Neutrophil (primary cell): ENCODE data around the gene EIF4EBP2.

ENCODE experiments used
- H3K27ac ChIP-seq: fragments of 200-600 bp; sonication (generic); 2 replicates; pipeline ENCODE4 v1.5.1; 2016; ENCODE audit warnings: mild to moderate bottlenecking, moderate library complexity
- H3K27me3 ChIP-seq: fragments of 200-600 bp; sonication (generic); 2 replicates; pipeline ENCODE4 v1.6.0; 2016; ENCODE audit warnings: mild to moderate bottlenecking
- H3K36me3 ChIP-seq: fragments of 200-600 bp; sonication (generic); 2 replicates; pipeline ENCODE4 v1.5.1; 2017
- H3K4me1 ChIP-seq, 2 experiments: fragments of 200-600 bp in 1 of 2; sonication (generic) in 1 of 2; 1 replicate in 1 of 2; 2 replicates in 1 of 2; pipeline versions ENCODE4 v1.5.1 to v1.6.1; 2013 to 2016; ENCODE audit warnings: low read depth in 1 of 2, low read length in 1 of 2, mild to moderate bottlenecking in 1 of 2, moderate library complexity in 1 of 2; ENCODE audit not compliant: control insufficient read depth in 1 of 2, insufficient read depth in 1 of 2
- H3K4me3 ChIP-seq, 2 experiments: fragments of 200-600 bp in 1 of 2; sonication (generic) in 1 of 2; 1 replicate in 1 of 2; 2 replicates in 1 of 2; pipeline ENCODE4 v1.5.1; 2013 to 2016; ENCODE audit warnings: low read depth in 1 of 2, low read length in 1 of 2, mild to moderate bottlenecking in 1 of 2, moderate library complexity in 1 of 2
- H3K9me3 ChIP-seq: fragments of 200-600 bp; sonication (generic); 2 replicates; pipeline ENCODE4 v1.5.1; 2016
- CTCF ChIP-seq: fragments of 200-600 bp; sonication (generic); IDR thresholded peaks from 2 replicates; pipeline ENCODE4 v1.5.1; 2016; ENCODE audit warnings: antibody characterized with exemption

The EIF4EBP2 gene

GRCh38 chr10:70359017-70359550 is 44.9 kb upstream of the EIF4EBP2 start:
- no peak overlapping the region for H3K4me3 ChIP-seq
- no peak for TF ChIP-seq CTCF
- H3K36me3 ChIP-seq = no peaks in the 10 kb centered on the region
- peaks cover 12 to 17% of the 10 kb centered on the region in 2 experiments for H3K4me1 ChIP-seq
- no peaks in the 10 kb centered on the region for H3K27me3 ChIP-seq
- no peak overlapping the region for H3K27ac ChIP-seq
- H3K9me3 ChIP-seq = no peaks in the 10 kb centered on the region

- Histone ChIP-seq H3K27me3 (no peaks in the 10 kb centered on the region), H3K4me3 (no peak overlapping the region), H3K27ac (no peak overlapping the region), H3K36me3 (no peaks in the 10 kb centered on the region), H3K4me1 (peaks cover 14 to 19% of the 10 kb centered on the region in 2 experiments), H3K9me3 (no peaks in the 10 kb centered on the region)
- no peak for TF ChIP-seq CTCF
Observed at GRCh38 chr10:70360215-70360614, 43.7 kb upstream of the EIF4EBP2 start.

- H3K9me3 ChIP-seq = no peaks in the 10 kb centered on the region
- H3K27ac ChIP-seq = no peak overlapping the region
- TF ChIP-seq CTCF = no peak
- no peaks in the 10 kb centered on the region for H3K36me3 ChIP-seq
- peaks cover 6 to 10% of the 10 kb centered on the region in 2 experiments for H3K4me1 ChIP-seq
- no peak overlapping the region for H3K4me3 ChIP-seq
- no peaks in the 10 kb centered on the region for H3K27me3 ChIP-seq
Observed at GRCh38 chr10:70362328-70362727, 41.6 kb upstream of the EIF4EBP2 start.

- no peak overlapping the region for H3K4me3 ChIP-seq
- no peaks in the 10 kb centered on the region for H3K36me3 ChIP-seq
- TF ChIP-seq CTCF = no peak
- no peaks in the 10 kb centered on the region for H3K27me3 ChIP-seq
- no peak overlapping the region for H3K27ac ChIP-seq
- H3K4me1 ChIP-seq = peaks cover 6 to 10% of the 10 kb centered on the region in 2 experiments
- no peaks in the 10 kb centered on the region for H3K9me3 ChIP-seq
Observed at GRCh38 chr10:70363292-70363691, 40.7 kb upstream of the EIF4EBP2 start.

- H3K9me3 ChIP-seq = no peaks in the 10 kb centered on the region
- no peaks in the 10 kb centered on the region for H3K27me3 ChIP-seq
- no peak overlapping the region for H3K4me3 ChIP-seq
- no peaks in the 10 kb centered on the region for H3K36me3 ChIP-seq
- peaks cover 6 to 10% of the 10 kb centered on the region in 2 experiments for H3K4me1 ChIP-seq
- no peak overlapping the region for H3K27ac ChIP-seq
- TF ChIP-seq CTCF = peak; percentile 88
Observed at GRCh38 chr10:70363971-70364771, 39.8 kb upstream of the EIF4EBP2 start.
